Nephron progenitor cell (in vitro differentiated cells): ENCODE results near the gene GPATCH3.
"Not testable (repeated sequence)": the region's sequence is repeated elsewhere in the genome, so short reads cannot be mapped to it uniquely, and the experiment has no call there.

ENCODE experiments used
- DNase-seq: peaks from one replicate; pipeline ENCODE4 v3.0.0; 2021
- H3K27ac Mint-ChIP-seq: 2 replicates; pipeline ENCODE4 v1.8.0; 2021; ENCODE audit warnings: mild to moderate bottlenecking, moderate library complexity, mixed read lengths
- H3K27me3 Mint-ChIP-seq: 2 replicates; pipeline ENCODE4 v1.8.0; 2021; ENCODE audit warnings: mild to moderate bottlenecking, low read depth, mixed read lengths; ENCODE audit not compliant: poor library complexity
- H3K36me3 Mint-ChIP-seq: 2 replicates; pipeline ENCODE4 v1.8.0; 2021; ENCODE audit warnings: low read depth, mixed read lengths
- H3K4me1 Mint-ChIP-seq: 2 replicates; pipeline ENCODE4 v1.8.0; 2021; ENCODE audit warnings: mixed read lengths
- H3K4me3 Mint-ChIP-seq: 2 replicates; pipeline ENCODE4 v1.8.0; 2021; ENCODE audit warnings: mild to moderate bottlenecking, moderate library complexity, mixed read lengths
- H3K9me3 Mint-ChIP-seq: 2 replicates; pipeline ENCODE4 v1.8.0; 2021; ENCODE audit warnings: mild to moderate bottlenecking, moderate library complexity, mixed read lengths
- TF ChIP-seq, protein P1 (sequence below): fragments of 200-600 bp; sonication (generic); IDR thresholded peaks from 2 replicates; pipeline ENCODE4 v1.5.0; 2021; ENCODE audit warnings: antibody characterized with exemption

The GPATCH3 gene

DNA sequence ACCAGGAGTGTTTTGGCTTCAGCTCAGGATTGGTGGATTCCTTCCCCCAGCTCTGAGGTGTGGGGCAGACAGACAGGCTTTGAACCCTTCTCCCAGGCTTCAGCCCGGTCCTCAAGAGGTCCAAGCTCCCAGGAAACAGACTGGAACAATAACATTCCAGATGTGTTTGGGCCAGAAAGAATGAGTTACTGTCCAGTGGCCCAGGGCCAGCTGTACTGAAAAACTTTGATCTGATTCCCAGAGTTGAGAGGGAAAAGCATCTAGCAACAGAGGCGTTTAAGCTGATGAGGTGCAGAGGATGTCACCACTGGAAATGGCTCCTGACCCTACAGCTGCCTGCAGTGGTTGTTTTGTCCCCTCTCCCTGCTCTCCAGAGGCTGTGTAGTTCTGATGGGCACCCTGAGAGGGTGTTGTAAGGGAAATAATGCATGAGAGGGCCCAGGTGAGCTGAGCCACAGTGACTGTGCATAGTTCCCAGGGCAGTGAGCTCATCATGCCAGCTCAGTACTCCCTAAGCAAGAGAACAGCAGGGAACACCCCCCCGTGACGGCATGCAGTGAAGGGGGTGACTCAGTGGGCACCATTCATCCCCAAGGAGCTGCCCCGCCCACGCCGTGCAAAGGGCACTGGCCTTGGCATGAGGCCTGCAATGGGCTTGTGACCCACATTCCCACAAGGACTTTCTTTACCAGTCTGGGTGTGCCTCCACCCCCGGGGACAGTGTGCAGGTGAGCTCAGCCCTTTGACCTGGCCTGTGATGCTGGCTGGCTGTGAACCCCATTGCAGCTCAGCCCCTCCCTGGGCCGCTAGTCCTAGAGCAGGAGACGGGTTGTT lies 51.1 kb downstream of the GPATCH3 start:
- peaks cover 47% of the 10 kb centered on the region for H3K36me3 Mint-ChIP-seq
- H3K27ac Mint-ChIP-seq, result no peak overlapping the region
- peaks cover 37% of the 10 kb centered on the region for H3K4me1 Mint-ChIP-seq
- TF ChIP-seq, protein P1, sequence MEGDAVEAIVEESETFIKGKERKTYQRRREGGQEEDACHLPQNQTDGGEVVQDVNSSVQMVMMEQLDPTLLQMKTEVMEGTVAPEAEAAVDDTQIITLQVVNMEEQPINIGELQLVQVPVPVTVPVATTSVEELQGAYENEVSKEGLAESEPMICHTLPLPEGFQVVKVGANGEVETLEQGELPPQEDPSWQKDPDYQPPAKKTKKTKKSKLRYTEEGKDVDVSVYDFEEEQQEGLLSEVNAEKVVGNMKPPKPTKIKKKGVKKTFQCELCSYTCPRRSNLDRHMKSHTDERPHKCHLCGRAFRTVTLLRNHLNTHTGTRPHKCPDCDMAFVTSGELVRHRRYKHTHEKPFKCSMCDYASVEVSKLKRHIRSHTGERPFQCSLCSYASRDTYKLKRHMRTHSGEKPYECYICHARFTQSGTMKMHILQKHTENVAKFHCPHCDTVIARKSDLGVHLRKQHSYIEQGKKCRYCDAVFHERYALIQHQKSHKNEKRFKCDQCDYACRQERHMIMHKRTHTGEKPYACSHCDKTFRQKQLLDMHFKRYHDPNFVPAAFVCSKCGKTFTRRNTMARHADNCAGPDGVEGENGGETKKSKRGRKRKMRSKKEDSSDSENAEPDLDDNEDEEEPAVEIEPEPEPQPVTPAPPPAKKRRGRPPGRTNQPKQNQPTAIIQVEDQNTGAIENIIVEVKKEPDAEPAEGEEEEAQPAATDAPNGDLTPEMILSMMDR, result no peak
- no peak overlapping the region for H3K4me3 Mint-ChIP-seq
- no peak for DNase-seq
- H3K9me3 Mint-ChIP-seq, result no peaks in the 10 kb centered on the region
- H3K27me3 Mint-ChIP-seq, result no peaks in the 10 kb centered on the region

DNA sequence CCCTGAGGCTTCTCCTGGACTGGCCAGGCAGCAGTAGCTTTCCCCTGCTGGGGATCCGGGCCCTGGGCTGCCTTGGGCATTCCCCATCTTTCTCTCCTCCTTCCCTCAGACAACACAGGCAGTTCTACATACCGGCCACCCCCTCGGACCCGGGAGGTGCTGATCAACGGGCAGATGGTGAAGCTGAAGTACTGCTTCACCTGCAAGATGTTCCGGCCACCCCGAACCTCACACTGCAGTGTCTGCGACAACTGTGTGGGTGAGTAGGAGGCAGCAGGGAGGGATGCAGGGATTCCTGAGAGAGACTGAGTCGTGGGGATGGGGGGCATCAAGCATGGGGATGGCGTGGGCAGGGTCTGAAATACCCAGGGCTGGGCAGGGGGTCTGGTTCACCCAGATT lies 51.8 kb downstream of the GPATCH3 start:
- H3K27me3 Mint-ChIP-seq, result no peaks in the 10 kb centered on the region
- no peak overlapping the region for H3K4me3 Mint-ChIP-seq
- H3K9me3 Mint-ChIP-seq, result no peaks in the 10 kb centered on the region
- DNase-seq, result no peak
- peaks cover 54% of the 10 kb centered on the region for H3K36me3 Mint-ChIP-seq
- H3K4me1 Mint-ChIP-seq, result peaks cover 37% of the 10 kb centered on the region
- H3K27ac Mint-ChIP-seq, result no peak overlapping the region
- TF ChIP-seq, protein P1, result no peak

DNA sequence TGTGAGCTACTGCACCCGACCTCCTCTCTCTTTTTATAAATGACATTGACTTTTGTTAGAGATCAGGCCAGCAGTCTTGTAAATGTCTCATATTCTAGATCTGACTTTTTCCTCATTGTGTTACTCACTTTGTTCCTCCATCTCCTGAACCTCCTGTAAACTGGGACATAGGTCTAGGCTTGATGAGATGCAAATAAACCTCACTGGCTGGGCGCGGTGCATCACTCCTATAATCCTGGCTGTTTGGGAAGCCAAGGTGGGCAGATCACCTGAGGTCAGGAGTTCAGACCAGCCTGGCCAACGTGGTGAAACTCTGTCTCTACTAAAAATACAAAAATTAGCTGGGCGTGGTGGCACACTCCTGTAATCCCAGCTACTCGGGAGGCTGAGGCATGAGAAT lies 52.4 kb downstream of the GPATCH3 start:
- Mint-ChIP-seq H3K36me3 (peaks cover 50% of the 10 kb centered on the region), H3K4me1 (peaks cover 34% of the 10 kb centered on the region)
- not testable (repeated sequence) for H3K27ac Mint-ChIP-seq, H3K27me3 Mint-ChIP-seq, DNase-seq, H3K4me3 Mint-ChIP-seq, H3K9me3 Mint-ChIP-seq

DNA sequence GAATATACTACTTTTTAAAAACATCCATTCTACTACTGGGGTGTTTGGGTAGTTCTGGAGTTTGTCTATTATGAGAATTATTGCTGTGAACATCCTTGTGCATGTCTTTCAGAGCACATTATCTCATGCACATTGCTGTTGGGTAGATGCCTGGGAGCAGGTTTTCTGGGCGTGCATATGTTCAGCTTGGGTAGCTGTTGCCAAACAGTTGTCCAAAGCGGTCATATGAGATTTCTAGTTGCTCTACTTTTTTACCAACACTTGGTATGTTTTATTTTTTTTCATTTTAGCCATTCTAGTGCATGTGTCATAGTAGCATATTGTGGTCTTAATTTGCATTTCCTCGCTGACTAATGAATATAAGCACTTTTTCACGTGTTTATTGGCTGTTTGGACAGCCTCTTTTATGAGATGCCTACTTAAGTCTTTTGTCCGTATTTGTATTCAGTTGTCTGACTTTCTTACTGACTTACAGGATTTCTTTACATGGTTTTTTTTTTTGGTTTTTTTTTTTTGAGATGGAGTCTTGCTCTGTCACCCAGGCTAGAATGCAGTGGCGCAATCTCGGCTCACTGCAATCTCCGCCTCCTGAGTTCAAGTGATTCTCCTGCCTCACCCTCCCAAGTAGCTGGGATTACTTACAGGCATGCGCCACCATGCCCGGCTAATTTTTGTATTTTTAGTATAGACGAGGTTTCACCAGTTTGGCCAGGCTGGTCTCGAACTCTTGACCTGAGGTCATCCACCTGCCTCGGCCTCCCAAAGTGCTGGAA lies 55.7 kb downstream of the GPATCH3 start:
- TF ChIP-seq, protein P1, result no peak
- Mint-ChIP-seq H3K4me1 (peaks cover 1% of the 10 kb centered on the region), H3K36me3 (peaks cover 39% of the 10 kb centered on the region), H3K27me3 (no peaks in the 10 kb centered on the region), H3K9me3 (no peaks in the 10 kb centered on the region), H3K27ac (no peak overlapping the region), H3K4me3 (no peak overlapping the region)
- no peak for DNase-seq
